ENCODE measurements around the gene TEX52. TPM values are rescaled to one million over a fixed set of nuclear protein-coding genes. Genes with fewer than 3 reads are reported as not detected.
"Not testable (repeated sequence)": the region's sequence is repeated elsewhere in the genome, so short reads cannot be mapped to it uniquely, and the experiment has no call there.

TEX52 gene
- total RNA-seq, 1 donor from 2014 or later: not detected

- DNase-seq (ENCODE audit: low spot score): not testable (repeated sequence)
Measured at GRCh38 chr12:2868986-2869632, 12.3 kb upstream of the TEX52 start.

DNA sequence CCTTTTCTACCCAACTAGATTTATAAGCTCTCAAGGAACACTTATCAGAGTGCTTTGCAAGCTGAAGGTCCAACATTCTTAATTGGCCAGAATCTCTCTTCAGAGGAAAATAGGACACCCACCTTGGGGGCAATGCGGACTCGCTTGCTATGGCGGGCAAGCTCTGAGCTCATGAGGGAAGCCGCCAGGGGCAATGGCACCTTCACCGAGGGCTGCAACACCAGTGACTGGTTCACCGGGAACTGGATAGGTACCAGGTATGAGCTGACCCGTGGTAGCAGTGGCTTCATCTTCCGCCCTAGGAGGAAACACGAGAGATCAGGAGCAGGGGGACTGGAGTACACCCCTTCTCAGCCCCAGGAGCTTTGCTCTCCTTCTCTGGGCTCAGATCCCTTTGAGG lies 7.4 kb upstream of the TEX52 start:
- no peak for DNase-seq (ENCODE audit: low spot score)

GRCh38 chr12:2863402-2863801 lies 6.6 kb upstream of the TEX52 start:
- not testable (repeated sequence) for DNase-seq (ENCODE audit: low spot score)

- no peak for DNase-seq (ENCODE audit: low spot score)
Measured at GRCh38 chr12:2862876-2863275, 6.0 kb upstream of the TEX52 start.

GRCh38 chr12:2860170-2860569 lies 3.3 kb upstream of the TEX52 start:
- no peak for DNase-seq (ENCODE audit: low spot score)

GRCh38 chr12:2858944-2859421 lies 2.1 kb upstream of the TEX52 start:
- DNase-seq (ENCODE audit: low spot score): no peak

DNA sequence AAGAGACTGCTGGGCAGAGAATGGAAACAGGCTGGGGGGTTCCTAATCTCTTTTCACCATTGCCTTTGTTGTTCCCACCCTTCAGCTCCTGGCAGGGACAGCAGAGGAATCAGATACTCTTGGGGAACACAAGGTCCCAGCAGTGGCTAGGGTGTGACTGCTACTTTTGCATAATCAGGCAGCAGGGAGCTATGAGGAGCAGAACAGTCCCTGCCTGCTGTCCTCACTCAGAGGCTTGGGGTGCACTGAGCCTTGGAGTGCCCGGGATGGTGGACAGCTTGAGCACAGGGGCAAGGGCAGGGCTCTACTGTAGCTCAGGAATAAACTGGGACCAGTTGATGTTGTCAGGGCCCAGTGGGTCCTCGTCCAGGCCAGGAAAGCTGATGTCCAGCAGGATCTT lies 1.5 kb upstream of the TEX52 start:
- no peak for DNase-seq (ENCODE audit: low spot score)

- no peak for DNase-seq (ENCODE audit: low spot score)
Measured at GRCh38 chr12:2857576-2857975, 737 bp upstream of the TEX52 start.

DNA sequence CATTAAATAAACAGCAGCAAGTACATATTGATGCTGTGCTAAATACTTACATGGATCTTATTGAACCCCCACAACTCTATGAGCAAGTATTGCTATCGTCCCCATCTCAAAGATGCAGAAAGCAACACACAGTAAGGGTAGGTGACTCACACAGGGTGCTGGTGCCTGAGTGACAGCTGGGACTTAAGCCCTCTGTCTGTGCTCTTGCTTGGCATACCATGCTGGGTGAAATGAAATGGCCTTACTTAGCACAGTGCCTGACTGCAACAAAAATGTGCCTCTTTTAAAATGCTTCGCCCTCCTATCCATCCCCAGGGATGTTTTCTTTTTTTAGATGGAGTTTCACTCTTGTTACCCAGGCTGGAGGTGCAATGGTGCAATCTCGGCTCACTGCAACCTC lies 788 bp downstream of the TEX52 start:
- DNase-seq (ENCODE audit: low spot score): no peak

GRCh38 chr12:2855546-2855945 lies 1.3 kb downstream of the TEX52 start:
- DNase-seq (ENCODE audit: low spot score): no peak

DNA sequence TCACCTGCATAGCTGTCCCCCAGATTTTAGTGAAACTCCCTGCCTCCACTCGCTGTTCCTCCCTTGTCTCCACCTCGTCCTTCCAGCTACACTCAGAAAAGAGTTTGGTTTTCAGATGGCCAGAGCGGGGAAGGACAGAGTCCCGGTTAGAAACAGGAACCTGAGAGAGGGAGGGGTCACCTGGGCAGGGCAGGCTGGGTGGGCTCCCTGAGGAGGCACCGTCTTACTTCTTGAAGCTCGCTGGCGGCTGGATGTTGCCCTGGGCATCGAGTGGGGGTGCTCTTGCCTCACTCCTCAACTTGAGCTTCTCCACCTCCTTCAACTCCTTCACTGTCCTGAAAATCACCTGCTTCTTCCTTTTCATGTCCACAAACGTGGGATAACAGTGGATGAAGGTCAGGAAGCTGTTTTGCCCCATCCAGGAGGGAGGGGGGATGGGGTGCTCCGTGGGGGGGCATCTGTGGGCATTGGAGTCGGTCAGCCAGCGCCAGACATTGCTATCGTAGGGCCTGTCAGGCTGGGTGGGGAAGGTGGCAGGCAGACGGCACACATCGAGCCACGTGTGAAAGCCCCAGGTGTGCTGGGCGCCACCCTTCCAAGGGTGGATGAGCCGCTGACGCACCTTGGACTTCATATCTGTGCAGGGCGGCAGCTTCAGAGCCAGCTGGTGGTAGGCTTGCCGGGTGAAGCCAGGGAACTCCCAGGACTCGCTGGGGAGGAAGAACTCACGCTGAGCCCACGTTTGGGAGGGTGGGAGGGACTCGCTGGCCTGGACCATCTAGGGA lies 2.0 kb downstream of the TEX52 start:
- no peak for DNase-seq (ENCODE audit: low spot score)

DNA sequence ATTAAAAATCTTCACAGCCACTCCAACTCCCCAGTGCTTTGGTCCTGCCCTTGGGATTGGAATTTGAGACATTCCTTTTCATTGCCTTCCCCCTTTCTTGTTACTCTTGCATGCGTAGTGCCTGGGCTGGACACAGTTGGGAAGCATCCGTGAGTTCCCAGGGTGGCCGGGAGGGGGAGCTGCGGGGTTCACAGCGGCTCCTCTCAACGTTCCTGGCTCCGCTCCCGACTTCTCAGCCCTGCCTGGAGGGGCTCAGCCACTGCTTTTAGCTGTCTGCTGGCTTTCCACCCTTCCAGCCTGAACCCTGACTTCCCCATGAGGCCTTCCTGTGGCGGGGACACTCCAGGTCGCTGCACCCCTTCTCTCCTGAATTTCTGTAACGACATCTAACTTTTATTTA lies 3.2 kb downstream of the TEX52 start:
- DNase-seq (ENCODE audit: low spot score): no peak

GRCh38 chr12:2851931-2852330 lies 4.9 kb downstream of the TEX52 start:
- DNase-seq (ENCODE audit: low spot score): no peak

DNA sequence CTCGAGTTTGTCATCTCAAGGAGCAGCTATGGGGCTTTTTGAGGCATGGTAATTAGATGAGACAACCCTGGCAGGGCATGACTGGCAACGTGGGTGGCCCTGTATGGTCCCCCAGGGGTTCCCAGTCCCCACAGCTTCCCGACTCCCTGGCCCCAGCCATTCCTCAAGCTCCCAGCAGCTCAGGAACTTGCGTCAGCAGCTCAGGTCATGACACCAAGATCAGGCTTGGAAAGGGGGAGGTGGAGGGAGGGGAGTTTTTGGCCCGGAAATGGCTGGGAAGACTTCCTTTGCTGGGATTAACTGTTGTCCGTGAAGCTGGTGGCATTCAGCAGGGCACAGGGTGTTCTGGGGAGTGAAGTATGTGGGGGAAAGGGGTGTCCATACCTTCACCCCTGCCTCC lies 11.6 kb downstream of the TEX52 start:
- DNase-seq (ENCODE audit: low spot score): no peak

DNA sequence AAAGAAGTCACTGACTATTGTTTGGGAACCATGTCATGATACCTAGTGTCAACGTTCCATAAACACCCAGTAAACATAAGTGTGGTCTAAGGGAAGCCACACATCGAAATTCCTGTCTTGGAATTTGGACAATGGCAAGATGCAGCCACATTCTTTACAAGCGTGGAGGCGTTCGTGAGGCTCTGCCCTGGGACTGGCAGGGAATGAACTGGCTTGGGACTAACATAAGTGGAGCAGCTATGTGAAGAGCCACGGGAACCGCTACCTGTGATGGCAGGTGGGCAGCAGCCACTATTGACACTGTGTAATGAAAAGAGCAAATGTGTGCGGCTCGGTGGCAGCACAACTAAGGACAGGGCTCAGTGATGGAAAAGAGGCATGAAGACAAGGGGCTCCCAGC lies 12.1 kb downstream of the TEX52 start:
- no peak for DNase-seq (ENCODE audit: low spot score)

DNA sequence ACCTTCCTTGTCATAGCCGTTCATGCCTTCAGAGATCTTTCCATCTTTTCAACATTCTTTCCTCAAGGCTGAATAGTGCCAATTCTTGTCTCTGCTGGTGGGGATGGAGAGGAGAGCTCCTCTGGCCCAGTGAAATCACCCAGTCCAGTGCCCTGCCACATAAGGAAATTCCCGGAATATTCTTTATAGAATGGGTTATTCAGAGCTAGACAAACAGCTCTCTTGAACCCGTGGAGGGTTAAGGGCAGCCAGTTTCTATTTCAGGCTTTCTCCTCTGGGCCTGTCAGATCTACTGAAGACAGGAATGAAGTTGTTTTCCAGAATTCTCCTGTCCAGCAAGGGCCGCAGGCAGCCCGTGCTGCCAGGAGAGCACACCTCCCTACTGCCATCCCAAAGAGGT lies 13.9 kb downstream of the TEX52 start:
- no peak for DNase-seq (ENCODE audit: low spot score)

DNA sequence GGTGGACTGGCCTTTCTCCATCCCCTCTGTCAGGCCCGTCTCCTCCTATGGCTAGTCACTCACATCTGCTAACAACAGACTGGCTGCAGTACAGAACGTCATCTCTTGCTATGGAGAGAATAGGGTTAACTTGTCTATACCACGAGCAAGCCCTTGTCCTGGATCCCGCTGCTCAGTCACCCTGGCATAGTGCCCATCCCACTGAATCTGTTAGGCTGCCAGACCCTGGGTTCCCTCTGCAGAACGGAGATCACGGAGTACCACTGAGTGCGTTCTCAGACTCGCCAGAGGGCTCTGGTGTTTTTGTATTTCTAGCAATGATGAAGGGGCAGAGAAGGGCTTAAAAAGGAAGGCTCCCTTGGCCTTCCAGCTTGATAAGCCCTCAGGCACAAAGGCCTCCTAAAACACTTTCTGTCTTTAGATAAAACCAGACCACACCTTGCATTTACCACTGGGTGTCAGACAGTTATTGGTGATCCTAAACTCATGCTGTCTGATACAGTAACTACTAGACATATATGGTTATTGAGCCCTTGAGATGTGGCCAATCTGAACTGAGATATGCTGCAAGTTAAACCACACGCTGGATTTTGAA lies 15.7 kb downstream of the TEX52 start:
- no peak for DNase-seq (ENCODE audit: low spot score)

DNA sequence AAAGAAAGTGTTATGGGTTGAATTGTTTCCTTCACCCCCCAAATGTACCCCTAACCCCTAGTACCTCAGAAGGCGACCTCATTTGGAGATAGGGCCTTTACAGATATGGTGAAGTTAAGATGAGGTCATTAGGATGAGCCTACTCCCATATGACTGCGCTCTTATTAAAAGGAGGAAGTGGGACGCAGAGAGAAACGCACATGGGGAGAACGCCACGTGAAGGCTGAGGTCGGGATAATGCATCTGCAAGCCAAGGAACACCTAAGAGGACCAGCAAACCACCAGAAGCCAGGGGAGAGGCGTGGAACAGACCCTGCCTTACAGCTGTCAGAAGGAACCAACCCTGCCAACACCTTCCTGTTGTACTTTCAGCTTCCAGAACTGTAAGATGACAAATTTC lies 20.3 kb downstream of the TEX52 start:
- no peak for DNase-seq (ENCODE audit: low spot score)

GRCh38 chr12:2835691-2836403 lies 21.0 kb downstream of the TEX52 start:
- no peak for DNase-seq (ENCODE audit: low spot score)

DNA sequence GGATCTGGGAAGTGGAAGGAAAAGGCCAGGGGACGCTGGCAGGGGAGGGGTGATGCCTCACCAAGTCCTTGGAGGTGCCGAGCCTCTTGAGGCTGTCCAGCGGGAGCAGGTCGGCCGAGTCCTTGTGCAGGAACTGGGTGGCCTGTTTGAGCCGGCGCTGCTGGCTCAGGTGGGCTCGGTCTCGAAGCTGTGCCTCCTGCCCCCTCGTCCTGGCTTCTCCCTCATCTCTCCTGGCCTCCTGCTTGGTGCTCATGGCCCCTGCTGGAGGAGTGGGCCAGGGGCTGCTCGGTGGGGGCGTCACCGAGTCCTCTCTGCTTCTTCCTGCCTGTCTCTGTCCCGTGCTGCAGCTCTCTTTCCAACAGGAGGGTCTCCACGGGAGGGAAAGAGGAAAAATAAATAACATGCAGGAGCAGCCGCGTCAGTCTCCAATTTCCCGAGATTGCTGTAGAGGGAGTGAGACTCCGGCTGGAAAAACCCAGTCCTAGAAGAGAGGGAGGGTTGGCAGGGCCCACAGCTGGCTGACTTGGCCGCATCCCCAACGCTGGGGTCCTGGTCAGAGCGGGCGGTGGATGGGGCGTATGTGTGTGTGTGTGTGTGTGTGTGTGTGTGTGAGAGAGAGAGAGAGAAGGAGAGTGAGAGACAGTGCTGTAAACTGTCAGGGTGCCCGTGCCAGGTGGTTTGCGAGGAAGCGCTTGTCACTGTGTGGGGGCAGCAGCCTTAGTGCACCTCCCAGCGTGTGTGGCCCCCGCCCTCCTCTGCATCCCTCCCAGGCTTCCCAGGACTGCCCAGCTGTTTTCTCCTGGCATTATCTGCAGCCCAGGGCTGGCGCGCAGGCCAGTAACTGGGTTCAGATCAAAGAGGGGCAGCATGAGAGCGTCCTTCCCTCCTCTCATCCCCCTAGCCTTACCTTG lies 22.0 kb downstream of the TEX52 start, which contains the start of gene NRIP2:
TSS of gene NRIP2 (minus strand) at position 455 of the 911 bp plus-strand sequence. CDS start at position 403, 52 bp downstream.
- DNase-seq (ENCODE audit: low spot score): no peak

- DNase-seq (ENCODE audit: low spot score): no peak
Measured at GRCh38 chr12:2833810-2834209, 23.0 kb downstream of the TEX52 start.

All from mesenteric fat pad (tissue), 1 donor.